ENCODE measurements around the gene DNAI7.

The DNAI7 gene

GRCh38 chr12:25119020-25119419, 75.9 kb downstream of the DNAI7 start:
- DNase-seq (ENCODE audit: extremely low read depth, insufficient read length) = no peak
- TF ChIP-seq CTCF (IDR thresholded peaks at IDR 0.05; ENCODE audit: insufficient read depth, low read length, poor library complexity, severe bottlenecking) = peak; percentile 46
- H3K36me3 ChIP-seq (ENCODE audit: control insufficient read depth, insufficient read depth, low read length) = no peaks in the 10 kb centered on the region
- no peaks in the 10 kb centered on the region for H3K27me3 ChIP-seq (replicated peaks; ENCODE audit: control insufficient read depth, insufficient read depth, low read length)
- H3K4me3 ChIP-seq (replicated peaks; ENCODE audit: low read depth, low read length) = no peak overlapping the region

DNA sequence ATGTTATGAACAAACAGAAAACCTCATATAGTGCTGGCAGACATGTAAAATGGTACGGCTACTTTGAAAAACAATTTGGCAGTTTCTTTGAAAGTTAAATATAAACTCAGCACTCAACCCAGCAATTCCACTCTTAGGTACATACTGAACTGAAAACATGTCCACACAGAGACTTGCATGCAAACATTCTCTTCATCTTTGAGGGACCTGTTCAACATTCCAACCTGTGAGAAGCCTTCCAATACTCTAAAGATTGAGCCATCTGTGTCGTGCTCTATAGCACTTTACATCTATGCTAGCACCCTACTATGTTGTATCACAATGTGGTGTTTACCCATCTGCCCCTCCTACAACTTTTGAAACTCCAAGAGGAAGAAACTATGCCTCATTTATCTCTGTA, 79.3 kb downstream of the DNAI7 start:
- no peak for DNase-seq (ENCODE audit: extremely low read depth, insufficient read length)

GRCh38 chr12:25113651-25114050, 81.3 kb downstream of the DNAI7 start:
- Histone ChIP-seq H3K27me3 (replicated peaks; ENCODE audit: control insufficient read depth, insufficient read depth, low read length) (no peaks in the 10 kb centered on the region), H3K4me3 (replicated peaks; ENCODE audit: low read depth, low read length) (no peak overlapping the region), H3K36me3 (ENCODE audit: control insufficient read depth, insufficient read depth, low read length) (peaks cover 3% of the 10 kb centered on the region)
- DNase-seq (ENCODE audit: extremely low read depth, insufficient read length) = no peak
- no peak for TF ChIP-seq CTCF (IDR thresholded peaks at IDR 0.05; ENCODE audit: insufficient read depth, low read length, poor library complexity, severe bottlenecking)

More for the DNA sequence above, 79.3 kb downstream of the DNAI7 start:
- H3K4me3 ChIP-seq (replicated peaks; ENCODE audit: low read depth, low read length) = no peak overlapping the region
- H3K36me3 ChIP-seq (ENCODE audit: control insufficient read depth, insufficient read depth, low read length) = no peaks in the 10 kb centered on the region
- TF ChIP-seq CTCF (IDR thresholded peaks at IDR 0.05; ENCODE audit: insufficient read depth, low read length, poor library complexity, severe bottlenecking) = no peak
- no peaks in the 10 kb centered on the region for H3K27me3 ChIP-seq (replicated peaks; ENCODE audit: control insufficient read depth, insufficient read depth, low read length)

DNA sequence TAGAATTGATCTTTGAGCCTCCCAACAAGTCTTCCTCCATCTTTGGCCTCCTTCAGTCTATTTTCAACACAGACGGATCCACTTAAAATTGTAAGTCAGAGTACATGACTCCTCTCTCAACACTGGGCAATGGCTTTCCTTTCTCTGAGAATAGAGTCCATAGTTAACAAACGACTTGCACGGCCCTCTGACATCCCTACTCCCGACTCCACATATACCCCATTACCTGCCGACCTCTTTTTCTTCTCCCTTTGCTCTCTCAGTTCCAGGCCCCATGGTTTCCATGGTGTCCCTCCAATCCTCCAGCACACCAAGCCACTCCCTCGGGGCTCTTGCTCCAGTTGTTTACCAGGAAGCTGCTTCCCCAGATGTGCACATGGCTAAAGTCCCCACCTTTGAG, 84.7 kb downstream of the DNAI7 start:
- DNase-seq (ENCODE audit: extremely low read depth, insufficient read length) = no peak

GRCh38 chr12:25107920-25108319, 87.0 kb downstream of the DNAI7 start:
- no peaks in the 10 kb centered on the region for H3K27me3 ChIP-seq (replicated peaks; ENCODE audit: control insufficient read depth, insufficient read depth, low read length)
- TF ChIP-seq CTCF (IDR thresholded peaks at IDR 0.05; ENCODE audit: insufficient read depth, low read length, poor library complexity, severe bottlenecking) = no peak
- peaks cover 5% of the 10 kb centered on the region for H3K36me3 ChIP-seq (ENCODE audit: control insufficient read depth, insufficient read depth, low read length)
- H3K4me3 ChIP-seq (replicated peaks; ENCODE audit: low read depth, low read length) = no peak overlapping the region
- peak; percentile 59 for DNase-seq (ENCODE audit: extremely low read depth, insufficient read length)

More for the DNA sequence above, 84.7 kb downstream of the DNAI7 start:
- H3K4me3 ChIP-seq (replicated peaks; ENCODE audit: low read depth, low read length) = no peak overlapping the region
- TF ChIP-seq CTCF (IDR thresholded peaks at IDR 0.05; ENCODE audit: insufficient read depth, low read length, poor library complexity, severe bottlenecking) = no peak
- no peaks in the 10 kb centered on the region for H3K27me3 ChIP-seq (replicated peaks; ENCODE audit: control insufficient read depth, insufficient read depth, low read length)
- H3K36me3 ChIP-seq (ENCODE audit: control insufficient read depth, insufficient read depth, low read length) = peaks cover 5% of the 10 kb centered on the region

- no peak for DNase-seq (ENCODE audit: extremely low read depth, insufficient read length)
- peaks cover 7% of the 10 kb centered on the region for H3K36me3 ChIP-seq (ENCODE audit: control insufficient read depth, insufficient read depth, low read length)
- H3K27me3 ChIP-seq (replicated peaks; ENCODE audit: control insufficient read depth, insufficient read depth, low read length) = no peaks in the 10 kb centered on the region
Measured at GRCh38 chr12:25106818-25107217, 88.1 kb downstream of the DNAI7 start.

More at GRCh38 chr12:25106818-25107217, 88.1 kb downstream of the DNAI7 start:
- TF ChIP-seq CTCF (IDR thresholded peaks at IDR 0.05; ENCODE audit: insufficient read depth, low read length, poor library complexity, severe bottlenecking) = no peak
- H3K4me3 ChIP-seq (replicated peaks; ENCODE audit: low read depth, low read length) = no peak overlapping the region

Measured in GM06990 (cell line).